Body of pancreas (tissue), 4 donors: Measurements from ENCODE around the gene BRD8.

ENCODE experiments used
- CTCF ChIP-seq, 7 experiments: fragments of 450-650 bp in 4 of 7; fragments of 200-600 bp in 3 of 7; sonication (generic) in 3 of 7; IDR thresholded peaks; one replicate each; pipeline ENCODE4 v1.5.1; 2016 to 2019; ENCODE audit warnings: antibody characterized with exemption in 7 of 7
- POLR2A ChIP-seq, 3 donors: fragments of 450-650 bp; IDR thresholded peaks; one replicate each; pipeline ENCODE4 v1.6.1; 2016; ENCODE audit warnings: antibody characterized with exemption in 3 of 3, mild to moderate bottlenecking in 2 of 3

- TF ChIP-seq CTCF (IDR thresholded peaks at IDR 0.05) = no peak
- TF ChIP-seq POLR2A (IDR thresholded peaks at IDR 0.05) = no peak
Observed at GRCh38 chr5:138182808-138183207, 4.4 kb upstream of the BRD8 start.
